Mammary epithelial cell (primary cell): ENCODE results near the gene STOX2.

Experiments
- CTCF ChIP-seq, 2 donors: IDR thresholded peaks in 1 of 2; conservative IDR thresholded peaks in 1 of 2; 2 replicates each; pipeline ENCODE4 v1.5.1; 2011 to 2012; ENCODE audit warnings: inconsistent platforms in 2 of 2, low read length in 2 of 2, mild to moderate bottlenecking in 2 of 2, control low read depth in 1 of 2, low read depth in 1 of 2; ENCODE audit not compliant: insufficient read depth in 1 of 2; ENCODE audit errors: extremely low read depth in 1 of 2
- EZH2 ChIP-seq: IDR thresholded peaks from 2 replicates; pipeline ENCODE4 v1.6.1; 2012; ENCODE audit warnings: low read length, inconsistent platforms, borderline replicate concordance

- TF ChIP-seq CTCF (conservative IDR thresholded peaks at IDR 0.05 in 1 of 2, IDR thresholded peaks at IDR 0.05 in 1 of 2; ENCODE audit: extremely low read depth in 1 of 2, insufficient read depth in 1 of 2, low read depth in 1 of 2, low read length in 2 of 2): no peak
- no peak for TF ChIP-seq EZH2
These were observed 151.8 kb downstream of the STOX2 start for GRCh38 chr4:184056877-184057276.
